K562 (cell line): ENCODE results near the gene SLC40A1. TPM values are rescaled to one million over a fixed set of nuclear protein-coding genes. Genes with fewer than 3 reads are reported as not detected.
A peak's percentile ranks its signal among the peaks of the same experiment; 100 is the strongest.

ENCODE experiments used
- CBX1 ChIP-seq: sonication (generic); IDR thresholded peaks from 2 replicates; pipeline ENCODE4 v1.6.1; 2016; ENCODE audit warnings: antibody characterized with exemption, low read depth, mild to moderate bottlenecking
- CCNT2 ChIP-seq: IDR thresholded peaks from 2 replicates; pipeline ENCODE4 v1.6.1; 2011; ENCODE audit warnings: borderline replicate concordance, low read depth, mild to moderate bottlenecking, moderate library complexity, mixed read lengths, low read length; ENCODE audit not compliant: insufficient read length; ENCODE audit errors: extremely low read depth
- CEBPB ChIP-seq: fragments of 450-650 bp; IDR thresholded peaks from 2 replicates; pipeline ENCODE4 v1.6.1; 2016; ENCODE audit warnings: missing genetic modification characterization, missing compliant biosample characterization
- CXXC5 ChIP-seq: fragments of 250-450 bp; sonication (Bioruptor Pico); IDR thresholded peaks from 2 replicates; pipeline ENCODE4 v1.8.0; 2022; ENCODE audit warnings: inconsistent platforms, mild to moderate bottlenecking, moderate library complexity
- FUS ChIP-seq: fragments of 200-400 bp; formaldehyde crosslinking; optimal IDR thresholded peaks from 2 replicates; pipeline ENCODE3; 2017; ENCODE audit warnings: low read depth, low read length
- GABPB1 ChIP-seq: sonication (generic); formaldehyde crosslinking; IDR thresholded peaks from 2 replicates; pipeline ENCODE4 v1.8.0; 2022; ENCODE audit warnings: mild to moderate bottlenecking, missing genetic modification reagents
- HDAC1 ChIP-seq, 2 experiments: fragments of 450-650 bp; IDR thresholded peaks; 2 replicates each; pipeline ENCODE4 v1.6.1; 2016 to 2017; ENCODE audit warnings: inconsistent platforms in 1 of 2, mild to moderate bottlenecking in 1 of 2, moderate library complexity in 1 of 2
- KAT2B ChIP-seq: IDR thresholded peaks from one replicate; pipeline ENCODE4 v1.6.1; 2012; ENCODE audit warnings: low read depth, mild to moderate bottlenecking, control low read depth, inconsistent platforms, low read length, moderate library complexity
- KLF1 ChIP-seq: fragments of 450-650 bp; IDR thresholded peaks from 2 replicates; pipeline ENCODE4 v1.6.1; 2016; ENCODE audit warnings: missing genetic modification characterization, missing compliant biosample characterization
- LEF1 ChIP-seq: fragments of 450-650 bp; IDR thresholded peaks from 2 replicates; pipeline ENCODE4 v1.6.1; 2016; ENCODE audit warnings: mild to moderate bottlenecking
- MXI1 ChIP-seq: IDR thresholded peaks from 2 replicates; pipeline ENCODE4 v1.6.1; 2011; ENCODE audit warnings: low read depth, mild to moderate bottlenecking, improper control_type of control experiment, low read length
- NFE2 ChIP-seq: IDR thresholded peaks from 2 replicates; pipeline ENCODE4 v1.6.1; 2014; ENCODE audit warnings: antibody characterized with exemption, low read depth
- RUNX1 ChIP-seq: sonication (generic); IDR thresholded peaks from 2 replicates; pipeline ENCODE4 v1.6.1; 2016; ENCODE audit warnings: antibody characterized with exemption, low read depth
- SMARCA4 ChIP-seq: fragments of 450-650 bp; IDR thresholded peaks from 2 replicates; pipeline ENCODE4 v1.6.1; 2016
- SMARCE1 ChIP-seq: fragments of 450-650 bp; IDR thresholded peaks from 2 replicates; pipeline ENCODE4 v1.7.1; 2016; ENCODE audit warnings: mild to moderate bottlenecking
- ZNF212 ChIP-seq: fragments of 450-650 bp; formaldehyde crosslinking; IDR thresholded peaks from 2 replicates; pipeline ENCODE4 v1.4.0; 2020; ENCODE audit warnings: mild to moderate bottlenecking
- ZNF232 ChIP-seq: sonication (generic); formaldehyde crosslinking; IDR thresholded peaks from 2 replicates; pipeline ENCODE4 v1.8.0; 2022; ENCODE audit warnings: mild to moderate bottlenecking, missing genetic modification reagents
- ZNF384 ChIP-seq: IDR thresholded peaks from 2 replicates; pipeline ENCODE4 v1.6.1; 2012; ENCODE audit warnings: low read depth, low read length, improper control_type of control experiment
- ZNF57 ChIP-seq: fragments of 450-650 bp; formaldehyde crosslinking; IDR thresholded peaks from 2 replicates; pipeline ENCODE4 v1.4.0; 2020; ENCODE audit warnings: mild to moderate bottlenecking, moderate library complexity
- polyA plus RNA-seq, 8 experiments: library from polyadenylated mRNA; depleted of rRNA in 4 of 8; stranded (reverse) in 5 of 8; unstranded in 3 of 8; fragments of >200 nt; fragmentation: Nextera tagmentation in 2 of 8; fragmentation: Illumina TruSeq in 1 of 8; extraction: Ambion mirVana in 2 of 8; extraction: Trizol in 1 of 8; gene quantifications; 2 replicates each; pipeline versions ENCODE4 v1.2.1 to v1.2.3, GENCODE V29; 2011 to 2014; ENCODE audit warnings: inconsistent platforms in 1 of 8, missing spikeins in 1 of 8
- total RNA-seq, 7 experiments: library from RNA; depleted of rRNA in 6 of 7; stranded (reverse); fragments of >200 nt in 6 of 7; fragmentation: Illumina TruSeq in 2 of 7; extraction: Trizol in 2 of 7; gene quantifications; 2 replicates each; pipeline versions ENCODE4 v1.2.1 to v1.2.3, GENCODE V29; 2011 to 2021; ENCODE audit warnings: low replicate concordance in 1 of 7
- TF ChIP-seq, protein P1 (sequence below), 2 experiments: fragments of 450-650 bp; IDR thresholded peaks; 2 replicates each; pipeline ENCODE4 v1.6.1; 2018; ENCODE audit warnings: mild to moderate bottlenecking in 2 of 2, low read depth in 1 of 2; ENCODE audit not compliant: partially characterized antibody in 2 of 2
- TF ChIP-seq, protein P2 (sequence below): sonication (generic); IDR thresholded peaks from 2 replicates; pipeline ENCODE4 v1.6.1; 2016
- TF ChIP-seq, protein P3 (sequence below): sonication (generic); formaldehyde crosslinking; IDR thresholded peaks from 2 replicates; pipeline ENCODE4 v1.8.0; 2022; ENCODE audit warnings: mild to moderate bottlenecking, missing genetic modification reagents
- TF ChIP-seq, protein P4 (sequence below): fragments of 250-450 bp; sonication (Bioruptor Pico); IDR thresholded peaks from 2 replicates; pipeline ENCODE4 v1.8.0; 2021; ENCODE audit warnings: mild to moderate bottlenecking, moderate library complexity

Gene SLC40A1
- total and polyA plus RNA-seq, 9 of the 15 experiments (the other 6 are each of a cell fraction or from before 2014, with no cell fraction given) = 42.2 to 95.9 (median 54.9) TPM

DNA sequence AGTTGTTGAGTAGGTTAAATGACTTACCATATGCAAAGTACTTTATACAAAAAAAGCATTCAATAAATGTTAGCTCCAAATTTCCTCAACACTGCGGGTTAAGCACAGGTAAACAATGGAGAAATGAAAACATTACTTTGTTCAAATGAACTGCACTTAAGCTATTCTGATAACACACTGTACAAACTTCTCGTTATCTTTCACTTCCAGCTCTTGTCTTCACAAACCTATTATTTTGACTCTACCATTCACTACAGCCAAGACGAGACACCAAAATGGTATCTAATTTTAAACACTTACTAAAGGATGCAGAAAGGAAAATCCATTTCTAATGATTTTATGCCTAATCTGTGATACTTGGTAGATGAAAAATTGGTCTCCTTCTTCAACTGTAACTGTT, 43.8 kb downstream of the SLC40A1 start (continued):
- TF ChIP-seq, protein P1, sequence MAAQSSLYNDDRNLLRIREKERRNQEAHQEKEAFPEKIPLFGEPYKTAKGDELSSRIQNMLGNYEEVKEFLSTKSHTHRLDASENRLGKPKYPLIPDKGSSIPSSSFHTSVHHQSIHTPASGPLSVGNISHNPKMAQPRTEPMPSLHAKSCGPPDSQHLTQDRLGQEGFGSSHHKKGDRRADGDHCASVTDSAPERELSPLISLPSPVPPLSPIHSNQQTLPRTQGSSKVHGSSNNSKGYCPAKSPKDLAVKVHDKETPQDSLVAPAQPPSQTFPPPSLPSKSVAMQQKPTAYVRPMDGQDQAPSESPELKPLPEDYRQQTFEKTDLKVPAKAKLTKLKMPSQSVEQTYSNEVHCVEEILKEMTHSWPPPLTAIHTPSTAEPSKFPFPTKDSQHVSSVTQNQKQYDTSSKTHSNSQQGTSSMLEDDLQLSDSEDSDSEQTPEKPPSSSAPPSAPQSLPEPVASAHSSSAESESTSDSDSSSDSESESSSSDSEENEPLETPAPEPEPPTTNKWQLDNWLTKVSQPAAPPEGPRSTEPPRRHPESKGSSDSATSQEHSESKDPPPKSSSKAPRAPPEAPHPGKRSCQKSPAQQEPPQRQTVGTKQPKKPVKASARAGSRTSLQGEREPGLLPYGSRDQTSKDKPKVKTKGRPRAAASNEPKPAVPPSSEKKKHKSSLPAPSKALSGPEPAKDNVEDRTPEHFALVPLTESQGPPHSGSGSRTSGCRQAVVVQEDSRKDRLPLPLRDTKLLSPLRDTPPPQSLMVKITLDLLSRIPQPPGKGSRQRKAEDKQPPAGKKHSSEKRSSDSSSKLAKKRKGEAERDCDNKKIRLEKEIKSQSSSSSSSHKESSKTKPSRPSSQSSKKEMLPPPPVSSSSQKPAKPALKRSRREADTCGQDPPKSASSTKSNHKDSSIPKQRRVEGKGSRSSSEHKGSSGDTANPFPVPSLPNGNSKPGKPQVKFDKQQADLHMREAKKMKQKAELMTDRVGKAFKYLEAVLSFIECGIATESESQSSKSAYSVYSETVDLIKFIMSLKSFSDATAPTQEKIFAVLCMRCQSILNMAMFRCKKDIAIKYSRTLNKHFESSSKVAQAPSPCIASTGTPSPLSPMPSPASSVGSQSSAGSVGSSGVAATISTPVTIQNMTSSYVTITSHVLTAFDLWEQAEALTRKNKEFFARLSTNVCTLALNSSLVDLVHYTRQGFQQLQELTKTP (IDR thresholded peaks at IDR 0.05; ENCODE audit: low read depth in 1 of 2, partially characterized antibody in 2 of 2) = no peak
- no peak for TF ChIP-seq CXXC5 (CRISPR knock-in tag)
- TF ChIP-seq ZNF384 = no peak
- TF ChIP-seq, protein P2, sequence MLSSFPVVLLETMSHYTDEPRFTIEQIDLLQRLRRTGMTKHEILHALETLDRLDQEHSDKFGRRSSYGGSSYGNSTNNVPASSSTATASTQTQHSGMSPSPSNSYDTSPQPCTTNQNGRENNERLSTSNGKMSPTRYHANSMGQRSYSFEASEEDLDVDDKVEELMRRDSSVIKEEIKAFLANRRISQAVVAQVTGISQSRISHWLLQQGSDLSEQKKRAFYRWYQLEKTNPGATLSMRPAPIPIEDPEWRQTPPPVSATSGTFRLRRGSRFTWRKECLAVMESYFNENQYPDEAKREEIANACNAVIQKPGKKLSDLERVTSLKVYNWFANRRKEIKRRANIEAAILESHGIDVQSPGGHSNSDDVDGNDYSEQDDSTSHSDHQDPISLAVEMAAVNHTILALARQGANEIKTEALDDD = peak; percentile 43; the same call in 1 of the 2 replicates
- TF ChIP-seq, protein P3, sequence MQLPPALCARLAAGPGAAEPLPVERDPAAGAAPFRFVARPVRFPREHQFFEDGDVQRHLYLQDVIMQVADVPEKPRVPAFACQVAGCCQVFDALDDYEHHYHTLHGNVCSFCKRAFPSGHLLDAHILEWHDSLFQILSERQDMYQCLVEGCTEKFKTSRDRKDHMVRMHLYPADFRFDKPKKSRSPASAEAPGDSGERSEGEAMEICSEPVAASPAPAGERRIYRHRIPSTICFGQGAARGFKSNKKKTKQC = no peak
- no peak for TF ChIP-seq NFE2
- no peak for TF ChIP-seq ZNF232 (CRISPR knock-in tag)
- no peak for TF ChIP-seq MXI1
- TF ChIP-seq RUNX1 = no peak
- TF ChIP-seq HDAC1 (IDR thresholded peaks at IDR 0.05) = peak in 1 of 2 experiments; percentile 40; a peak in 1 of 4 replicates
- no peak for TF ChIP-seq KLF1 (tag)
- TF ChIP-seq LEF1 = peak; percentile 54; the same call in 1 of the 2 replicates
- no peak for TF ChIP-seq ZNF57
- TF ChIP-seq ZNF212 (CRISPR knock-in tag) = no peak
- TF ChIP-seq GABPB1 (CRISPR knock-in tag) = no peak
- TF ChIP-seq CEBPB (tag) = no peak
- TF ChIP-seq SMARCA4 = peak; percentile 66
- TF ChIP-seq KAT2B = no peak
- peak; percentile 57; the same call in 1 of the 2 replicates for TF ChIP-seq SMARCE1
- TF ChIP-seq, protein P4, sequence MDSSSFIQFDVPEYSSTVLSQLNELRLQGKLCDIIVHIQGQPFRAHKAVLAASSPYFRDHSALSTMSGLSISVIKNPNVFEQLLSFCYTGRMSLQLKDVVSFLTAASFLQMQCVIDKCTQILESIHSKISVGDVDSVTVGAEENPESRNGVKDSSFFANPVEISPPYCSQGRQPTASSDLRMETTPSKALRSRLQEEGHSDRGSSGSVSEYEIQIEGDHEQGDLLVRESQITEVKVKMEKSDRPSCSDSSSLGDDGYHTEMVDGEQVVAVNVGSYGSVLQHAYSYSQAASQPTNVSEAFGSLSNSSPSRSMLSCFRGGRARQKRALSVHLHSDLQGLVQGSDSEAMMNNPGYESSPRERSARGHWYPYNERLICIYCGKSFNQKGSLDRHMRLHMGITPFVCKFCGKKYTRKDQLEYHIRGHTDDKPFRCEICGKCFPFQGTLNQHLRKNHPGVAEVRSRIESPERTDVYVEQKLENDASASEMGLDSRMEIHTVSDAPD (CRISPR knock-in tag) = no peak
- TF ChIP-seq CCNT2 = peak; percentile 37
- no peak for TF ChIP-seq CBX1
- no peak for TF ChIP-seq FUS
